Bladder microvascular endothelial cell (primary cell): ENCODE data around the gene CFAP299. TPM values are rescaled to one million over a fixed set of nuclear protein-coding genes. Genes with fewer than 3 reads are reported as not detected.

Source experiments
- total RNA-seq: library from RNA; depleted of rRNA; stranded (reverse); fragments of >200 nt; gene quantifications from 2 replicates; pipeline ENCODE4 v1.2.3, GENCODE V29; 2014

CFAP299 gene
- total RNA-seq = not detected in 2 replicates

DNA sequence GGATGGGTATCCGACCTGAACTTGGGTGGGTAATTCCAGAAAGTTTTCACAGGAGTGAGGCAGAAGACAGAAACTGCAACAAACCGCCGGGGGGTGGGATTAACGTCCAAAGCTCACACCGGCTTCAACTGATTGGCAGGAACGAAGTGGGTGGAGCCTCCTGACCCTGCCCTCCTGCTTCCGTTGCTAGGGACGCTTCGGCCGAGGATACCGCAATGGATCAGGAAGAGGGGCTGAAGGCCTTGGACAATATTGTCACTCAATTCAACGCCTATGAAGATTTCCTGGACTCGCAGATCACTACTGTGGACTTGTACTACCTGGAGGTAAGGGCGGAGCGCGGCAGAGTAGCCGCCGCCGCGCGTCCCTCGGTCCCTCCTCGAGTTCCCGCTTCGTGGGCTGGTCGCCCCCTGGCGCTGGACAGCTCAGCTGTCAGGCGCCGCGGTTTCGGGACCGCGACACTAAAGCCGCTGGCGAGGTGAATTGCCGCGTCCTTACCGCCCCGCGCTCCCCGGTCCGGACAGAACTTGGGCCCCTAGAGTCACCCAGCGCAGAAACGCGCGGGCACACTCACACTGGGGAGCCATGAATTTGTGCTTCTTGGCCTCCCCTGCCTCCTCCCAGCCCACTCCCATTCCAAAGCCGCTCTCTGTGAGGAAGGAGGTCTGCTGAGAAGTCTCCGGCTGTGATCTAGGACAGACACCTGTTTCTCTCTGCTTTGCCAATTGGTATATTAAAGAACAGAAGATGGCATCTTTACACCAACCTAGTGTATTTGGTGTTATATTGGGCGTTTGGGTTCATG is at the start of gene CFAP299:
Gene CFAP299, plus strand, starts transcription at position 177 of the 805 bp plus-strand sequence.

Other genes with a start within 250 kb of the CFAP299 start
- 0.25 TPM in 1 of 2 replicates, not detected in the other for gene PRDM8, start 138.2 kb upstream of the CFAP299 start, total RNA-seq
- gene FGF5, start 69.1 kb upstream of the CFAP299 start, total RNA-seq = 0.16 and 0.25 TPM in 2 replicates